NCI-H128 (cell line): ENCODE measurements around the gene MRTFA.
"Not testable (repeated sequence)": the region's sequence is repeated elsewhere in the genome, so short reads cannot be mapped to it uniquely, and the experiment has no call there.

Source experiments
- DNase-seq: peaks from one replicate; lab custom pipeline; 2025; ENCODE audit not compliant: unreplicated experiment; lab: John Stamatoyannopoulos, UW

MRTFA gene

GRCh38 chr22:40660730-40661129 lies 24.2 kb upstream of the MRTFA start:
- DNase-seq = no peak

- no peak for DNase-seq
Observed at GRCh38 chr22:40659166-40659565, 22.6 kb upstream of the MRTFA start.

GRCh38 chr22:40656651-40657050 lies 20.1 kb upstream of the MRTFA start:
- DNase-seq = not testable (repeated sequence)

- DNase-seq = not testable (repeated sequence)
Observed at GRCh38 chr22:40655941-40656340, 19.4 kb upstream of the MRTFA start.

- DNase-seq = no peak
Observed at GRCh38 chr22:40654522-40655167, 18.1 kb upstream of the MRTFA start.

- no peak for DNase-seq
Observed at GRCh38 chr22:40653361-40653760, 16.8 kb upstream of the MRTFA start.

- DNase-seq = peak; percentile 77
Observed at GRCh38 chr22:40651563-40652501, 15.3 kb upstream of the MRTFA start.

GRCh38 chr22:40651057-40651456 lies 14.5 kb upstream of the MRTFA start:
- DNase-seq = no peak

GRCh38 chr22:40648386-40648785 lies 11.9 kb upstream of the MRTFA start:
- no peak for DNase-seq

DNA sequence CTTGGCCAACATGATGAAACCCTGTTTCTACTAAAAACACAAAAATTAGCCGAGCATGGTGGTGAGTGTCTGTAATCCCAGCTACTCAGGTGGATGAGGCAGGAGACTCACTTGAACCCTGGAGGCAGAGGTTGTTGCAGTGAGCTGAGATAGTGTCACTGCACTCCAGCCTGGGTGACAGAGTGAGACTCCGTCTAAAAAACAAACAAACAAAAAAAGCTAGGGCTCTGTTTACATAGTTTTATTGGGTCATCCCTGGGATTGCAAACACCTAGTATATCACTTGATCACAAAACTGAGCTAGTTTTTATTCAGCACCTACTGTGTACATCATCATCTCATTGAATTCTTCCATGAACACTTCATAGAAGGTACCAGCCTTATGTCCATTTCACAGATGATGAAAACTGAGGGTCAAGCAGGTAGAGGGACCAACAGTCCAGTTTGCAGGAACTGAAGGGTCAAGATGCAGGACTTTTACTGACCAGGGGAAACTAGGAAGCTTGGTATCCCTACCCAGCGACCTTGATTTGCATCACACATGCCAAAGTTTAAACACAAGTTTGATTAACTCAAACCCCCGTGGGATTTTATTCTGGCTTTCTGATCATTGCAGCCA lies 9.2 kb upstream of the MRTFA start:
- DNase-seq = no peak

GRCh38 chr22:40642316-40642715 lies 5.8 kb upstream of the MRTFA start:
- no peak for DNase-seq

- DNase-seq = no peak
Observed at GRCh38 chr22:40641269-40641668, 4.8 kb upstream of the MRTFA start.

DNA sequence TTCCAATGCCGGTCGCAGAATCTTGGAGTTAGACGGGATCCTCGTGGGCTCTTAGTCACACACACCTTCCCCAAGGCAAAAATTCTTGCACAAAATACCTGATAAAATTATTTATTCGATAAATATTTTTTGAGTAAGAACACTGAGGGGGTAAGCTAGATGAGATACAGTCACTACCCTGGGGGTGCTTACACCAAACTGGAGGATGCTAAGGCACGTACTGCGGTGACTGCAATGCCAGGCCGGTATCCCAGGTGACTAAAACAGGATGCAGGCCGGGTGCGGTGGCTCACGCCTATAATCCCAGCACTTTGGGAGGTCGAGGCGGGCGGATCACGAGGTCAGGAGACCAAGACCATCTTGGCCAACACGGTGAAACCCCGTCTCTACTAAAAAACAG lies 1.7 kb upstream of the MRTFA start:
- no peak for DNase-seq

DNA sequence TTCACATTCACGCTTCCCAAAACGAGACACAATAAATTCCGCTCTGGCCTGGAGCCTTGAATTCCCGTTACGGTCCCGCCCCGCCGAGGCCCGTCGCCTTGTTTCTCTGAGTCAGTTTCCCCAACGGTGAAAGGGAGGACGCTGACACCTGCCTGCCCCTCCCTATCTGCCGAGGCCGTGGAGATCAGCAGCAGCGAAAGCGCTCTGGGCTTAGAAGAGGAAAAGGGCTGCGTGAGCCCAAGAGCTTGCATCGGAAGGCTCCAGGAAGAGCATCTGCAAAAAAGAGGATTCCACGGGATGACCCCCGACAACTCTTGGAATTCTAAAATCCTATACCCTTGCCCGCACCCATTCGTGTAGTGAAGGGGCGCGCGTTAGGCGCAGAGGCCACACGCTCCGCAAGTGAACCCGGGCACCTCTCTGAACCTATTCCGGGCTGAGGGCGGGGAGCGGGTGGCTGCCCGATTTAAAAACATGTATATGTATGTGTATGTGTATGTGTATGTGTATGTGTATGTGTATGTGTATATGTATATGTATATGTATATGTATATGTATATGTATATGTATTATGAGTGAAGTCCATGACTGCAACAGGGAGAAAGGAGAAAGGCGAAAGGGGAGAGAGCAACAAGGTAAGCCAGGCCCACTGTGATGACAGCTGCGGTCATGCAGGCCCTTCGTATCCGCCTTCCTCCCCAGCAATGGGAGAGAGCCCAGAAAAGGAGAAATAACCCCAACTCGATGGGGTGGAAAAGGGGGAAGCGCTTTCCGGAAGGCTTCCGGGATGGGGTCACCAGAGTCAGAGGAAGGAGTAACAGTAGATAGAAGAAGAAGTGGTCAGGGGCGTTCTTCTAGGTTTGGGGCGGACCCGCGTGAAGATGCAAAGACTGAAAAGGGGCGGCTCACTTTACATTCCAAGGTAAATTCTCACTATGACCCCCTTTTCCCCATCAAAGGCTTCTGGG lies 948 bp upstream of the MRTFA start:
- DNase-seq = no peak

DNA sequence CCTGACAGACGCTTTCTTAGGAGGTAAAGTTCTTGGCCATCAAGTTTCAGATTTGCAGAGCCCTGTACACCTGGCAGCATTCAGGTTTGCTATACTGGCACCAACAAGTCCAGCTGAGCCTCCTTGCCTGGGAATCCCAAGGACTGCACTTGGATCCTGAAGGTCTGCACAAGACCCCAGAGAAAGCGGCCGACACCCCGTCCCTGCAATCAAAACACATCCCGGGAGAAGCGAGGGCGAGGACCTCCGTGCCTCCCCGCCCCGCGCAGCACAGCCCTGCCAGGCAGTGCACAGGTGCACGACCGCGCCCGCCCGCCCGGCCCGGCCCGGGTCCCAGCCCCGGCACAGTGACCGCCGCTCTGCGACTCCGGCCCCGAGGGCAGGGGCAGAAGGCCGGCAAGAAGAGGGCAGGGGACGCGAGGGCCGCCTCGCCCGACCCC lies 559 bp downstream of the MRTFA start:
- DNase-seq = no peak

GRCh38 chr22:40635043-40635939 lies 1.2 kb downstream of the MRTFA start:
- no peak for DNase-seq

- DNase-seq = no peak
Observed at GRCh38 chr22:40634119-40634903, 2.2 kb downstream of the MRTFA start.

DNA sequence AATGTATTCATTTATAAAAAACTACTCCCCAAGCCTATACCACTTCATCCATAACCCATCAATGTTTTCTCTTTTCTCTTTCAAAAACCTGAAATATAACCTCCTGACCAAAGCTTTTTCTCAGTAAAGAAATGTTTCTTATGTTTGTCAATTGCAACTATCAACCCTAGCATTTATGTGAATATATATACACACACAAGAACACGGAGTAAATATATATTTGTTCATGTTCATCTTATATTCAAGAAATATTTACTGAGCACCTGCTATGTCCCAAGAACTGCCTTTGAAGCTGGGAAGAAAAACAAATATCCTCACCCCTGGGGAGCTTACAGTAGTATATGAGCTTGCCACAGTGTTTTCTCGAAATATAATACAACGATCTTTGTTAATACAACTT lies 3.5 kb downstream of the MRTFA start:
- DNase-seq = no peak

DNA sequence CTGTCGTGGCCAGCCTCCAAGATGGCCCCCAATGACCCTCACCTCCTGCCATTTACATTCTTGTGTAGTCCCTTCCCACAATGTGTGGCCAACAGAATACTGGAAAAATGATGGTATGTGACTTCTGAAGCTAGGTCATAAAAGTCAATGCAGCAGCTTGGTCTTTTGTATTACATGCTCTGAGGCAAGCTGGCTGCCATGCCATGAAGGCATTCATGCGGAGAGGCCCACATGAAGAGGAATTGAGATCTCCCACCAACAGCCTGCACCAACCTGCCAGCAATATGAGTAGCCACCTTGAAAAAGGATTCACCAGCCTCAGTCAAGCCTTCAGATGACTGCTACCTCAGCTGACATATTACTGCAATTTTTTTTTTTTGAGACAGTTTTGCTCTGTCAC lies 4.6 kb downstream of the MRTFA start:
- no peak for DNase-seq
